ENCODE measurements around the gene VPS13D. TPM values are rescaled to one million over a fixed set of nuclear protein-coding genes. Genes with fewer than 3 reads are reported as not detected.
"Not testable (repeated sequence)": the region's sequence is repeated elsewhere in the genome, so short reads cannot be mapped to it uniquely, and the experiment has no call there.

VPS13D gene
- total RNA-seq, 1 experiment from 2014 or later = 29.0 TPM

DNA sequence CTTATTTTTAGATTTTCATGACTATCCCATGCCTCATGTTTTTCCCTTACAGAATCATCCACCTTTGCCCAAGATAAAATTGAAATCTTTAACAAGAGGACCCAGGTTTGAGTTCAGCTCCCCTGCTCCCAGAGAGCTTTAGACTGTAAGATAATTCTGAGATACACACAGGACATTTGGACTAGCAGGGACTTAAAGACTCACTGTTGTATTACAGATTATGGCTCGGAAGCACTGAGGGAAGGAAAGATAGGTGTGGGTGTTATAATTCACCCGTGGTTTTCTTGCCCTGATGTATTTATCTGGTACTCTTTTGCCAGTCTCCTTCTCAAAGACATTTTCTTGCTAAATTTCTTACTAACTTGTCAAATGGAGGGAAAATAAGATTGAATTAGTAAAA, 238.5 kb downstream of the VPS13D start (continued):
- TF ChIP-seq, protein P1, sequence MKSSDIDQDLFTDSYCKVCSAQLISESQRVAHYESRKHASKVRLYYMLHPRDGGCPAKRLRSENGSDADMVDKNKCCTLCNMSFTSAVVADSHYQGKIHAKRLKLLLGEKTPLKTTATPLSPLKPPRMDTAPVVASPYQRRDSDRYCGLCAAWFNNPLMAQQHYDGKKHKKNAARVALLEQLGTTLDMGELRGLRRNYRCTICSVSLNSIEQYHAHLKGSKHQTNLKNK (CRISPR knock-in tag; IDR thresholded peaks at IDR 0.05) = no peak
- TF ChIP-seq MXD4 (CRISPR knock-in tag; IDR thresholded peaks at IDR 0.05; ENCODE audit: borderline replicate concordance) (no peak), SOX15 (CRISPR knock-in tag; IDR thresholded peaks at IDR 0.05) (no peak)

DNA sequence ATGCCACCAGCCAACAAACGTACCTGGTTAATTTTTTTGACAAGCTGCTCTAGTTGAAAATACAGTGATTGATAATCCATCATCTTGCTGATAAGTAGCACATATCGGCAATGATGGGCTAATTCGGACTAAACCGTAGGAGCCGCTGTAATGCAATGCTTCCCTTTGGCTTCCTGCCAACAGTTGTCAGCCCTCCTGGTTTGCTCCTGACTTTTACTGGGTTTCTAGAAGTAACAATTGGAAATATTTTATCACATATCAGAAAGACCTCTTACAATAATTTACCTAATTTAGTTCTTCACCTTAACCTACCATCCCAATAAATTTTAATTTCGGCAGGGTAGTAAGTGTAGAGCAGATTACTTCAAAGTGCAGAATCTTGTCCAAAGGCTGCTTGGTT, 239.7 kb downstream of the VPS13D start:
- ChIA-PET POLR2A (no interaction called here), CTCF (no interaction called here)
- Mint-ChIP-seq H3K27ac (no peak overlapping the region), H3K4me1 (peaks cover 11% of the 10 kb centered on the region), H3K4me3 (no peak overlapping the region), H3K27me3 (ENCODE audit: low read depth) (no peaks in the 10 kb centered on the region), H3K9me3 (peaks cover 20% of the 10 kb centered on the region), H3K36me3 (peaks cover 19% of the 10 kb centered on the region)
- no peak for ATAC-seq
- TF ChIP-seq CREM (CRISPR knock-in tag; IDR thresholded peaks at IDR 0.05) = no peak
- TF ChIP-seq, protein P2, sequence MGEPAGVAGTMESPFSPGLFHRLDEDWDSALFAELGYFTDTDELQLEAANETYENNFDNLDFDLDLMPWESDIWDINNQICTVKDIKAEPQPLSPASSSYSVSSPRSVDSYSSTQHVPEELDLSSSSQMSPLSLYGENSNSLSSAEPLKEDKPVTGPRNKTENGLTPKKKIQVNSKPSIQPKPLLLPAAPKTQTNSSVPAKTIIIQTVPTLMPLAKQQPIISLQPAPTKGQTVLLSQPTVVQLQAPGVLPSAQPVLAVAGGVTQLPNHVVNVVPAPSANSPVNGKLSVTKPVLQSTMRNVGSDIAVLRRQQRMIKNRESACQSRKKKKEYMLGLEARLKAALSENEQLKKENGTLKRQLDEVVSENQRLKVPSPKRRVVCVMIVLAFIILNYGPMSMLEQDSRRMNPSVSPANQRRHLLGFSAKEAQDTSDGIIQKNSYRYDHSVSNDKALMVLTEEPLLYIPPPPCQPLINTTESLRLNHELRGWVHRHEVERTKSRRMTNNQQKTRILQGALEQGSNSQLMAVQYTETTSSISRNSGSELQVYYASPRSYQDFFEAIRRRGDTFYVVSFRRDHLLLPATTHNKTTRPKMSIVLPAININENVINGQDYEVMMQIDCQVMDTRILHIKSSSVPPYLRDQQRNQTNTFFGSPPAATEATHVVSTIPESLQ (CRISPR knock-in tag; IDR thresholded peaks at IDR 0.05) = no peak
- TF ChIP-seq MYBL2 (CRISPR knock-in tag; IDR thresholded peaks at IDR 0.05) = no peak
- TF ChIP-seq KAT7 (CRISPR knock-in tag; IDR thresholded peaks at IDR 0.05; ENCODE audit: borderline replicate concordance) = no peak
- TF ChIP-seq, protein P3, sequence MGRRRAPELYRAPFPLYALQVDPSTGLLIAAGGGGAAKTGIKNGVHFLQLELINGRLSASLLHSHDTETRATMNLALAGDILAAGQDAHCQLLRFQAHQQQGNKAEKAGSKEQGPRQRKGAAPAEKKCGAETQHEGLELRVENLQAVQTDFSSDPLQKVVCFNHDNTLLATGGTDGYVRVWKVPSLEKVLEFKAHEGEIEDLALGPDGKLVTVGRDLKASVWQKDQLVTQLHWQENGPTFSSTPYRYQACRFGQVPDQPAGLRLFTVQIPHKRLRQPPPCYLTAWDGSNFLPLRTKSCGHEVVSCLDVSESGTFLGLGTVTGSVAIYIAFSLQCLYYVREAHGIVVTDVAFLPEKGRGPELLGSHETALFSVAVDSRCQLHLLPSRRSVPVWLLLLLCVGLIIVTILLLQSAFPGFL (CRISPR knock-in tag; IDR thresholded peaks at IDR 0.05; ENCODE audit: borderline replicate concordance) = no peak
- TF ChIP-seq, protein P4, sequence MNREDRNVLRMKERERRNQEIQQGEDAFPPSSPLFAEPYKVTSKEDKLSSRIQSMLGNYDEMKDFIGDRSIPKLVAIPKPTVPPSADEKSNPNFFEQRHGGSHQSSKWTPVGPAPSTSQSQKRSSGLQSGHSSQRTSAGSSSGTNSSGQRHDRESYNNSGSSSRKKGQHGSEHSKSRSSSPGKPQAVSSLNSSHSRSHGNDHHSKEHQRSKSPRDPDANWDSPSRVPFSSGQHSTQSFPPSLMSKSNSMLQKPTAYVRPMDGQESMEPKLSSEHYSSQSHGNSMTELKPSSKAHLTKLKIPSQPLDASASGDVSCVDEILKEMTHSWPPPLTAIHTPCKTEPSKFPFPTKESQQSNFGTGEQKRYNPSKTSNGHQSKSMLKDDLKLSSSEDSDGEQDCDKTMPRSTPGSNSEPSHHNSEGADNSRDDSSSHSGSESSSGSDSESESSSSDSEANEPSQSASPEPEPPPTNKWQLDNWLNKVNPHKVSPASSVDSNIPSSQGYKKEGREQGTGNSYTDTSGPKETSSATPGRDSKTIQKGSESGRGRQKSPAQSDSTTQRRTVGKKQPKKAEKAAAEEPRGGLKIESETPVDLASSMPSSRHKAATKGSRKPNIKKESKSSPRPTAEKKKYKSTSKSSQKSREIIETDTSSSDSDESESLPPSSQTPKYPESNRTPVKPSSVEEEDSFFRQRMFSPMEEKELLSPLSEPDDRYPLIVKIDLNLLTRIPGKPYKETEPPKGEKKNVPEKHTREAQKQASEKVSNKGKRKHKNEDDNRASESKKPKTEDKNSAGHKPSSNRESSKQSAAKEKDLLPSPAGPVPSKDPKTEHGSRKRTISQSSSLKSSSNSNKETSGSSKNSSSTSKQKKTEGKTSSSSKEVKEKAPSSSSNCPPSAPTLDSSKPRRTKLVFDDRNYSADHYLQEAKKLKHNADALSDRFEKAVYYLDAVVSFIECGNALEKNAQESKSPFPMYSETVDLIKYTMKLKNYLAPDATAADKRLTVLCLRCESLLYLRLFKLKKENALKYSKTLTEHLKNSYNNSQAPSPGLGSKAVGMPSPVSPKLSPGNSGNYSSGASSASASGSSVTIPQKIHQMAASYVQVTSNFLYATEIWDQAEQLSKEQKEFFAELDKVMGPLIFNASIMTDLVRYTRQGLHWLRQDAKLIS (CRISPR knock-in tag; IDR thresholded peaks at IDR 0.05; ENCODE audit: borderline replicate concordance) = no peak
- TF ChIP-seq, protein P5, sequence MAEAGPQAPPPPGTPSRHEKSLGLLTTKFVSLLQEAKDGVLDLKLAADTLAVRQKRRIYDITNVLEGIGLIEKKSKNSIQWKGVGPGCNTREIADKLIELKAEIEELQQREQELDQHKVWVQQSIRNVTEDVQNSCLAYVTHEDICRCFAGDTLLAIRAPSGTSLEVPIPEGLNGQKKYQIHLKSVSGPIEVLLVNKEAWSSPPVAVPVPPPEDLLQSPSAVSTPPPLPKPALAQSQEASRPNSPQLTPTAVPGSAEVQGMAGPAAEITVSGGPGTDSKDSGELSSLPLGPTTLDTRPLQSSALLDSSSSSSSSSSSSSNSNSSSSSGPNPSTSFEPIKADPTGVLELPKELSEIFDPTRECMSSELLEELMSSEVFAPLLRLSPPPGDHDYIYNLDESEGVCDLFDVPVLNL (CRISPR knock-in tag; IDR thresholded peaks at IDR 0.05; ENCODE audit: borderline replicate concordance, low read depth) = no peak
- no peak for TF ChIP-seq ZNF232 (CRISPR knock-in tag; IDR thresholded peaks at IDR 0.05)
- no peak for DNase-seq (ENCODE audit: low spot score)

DNA sequence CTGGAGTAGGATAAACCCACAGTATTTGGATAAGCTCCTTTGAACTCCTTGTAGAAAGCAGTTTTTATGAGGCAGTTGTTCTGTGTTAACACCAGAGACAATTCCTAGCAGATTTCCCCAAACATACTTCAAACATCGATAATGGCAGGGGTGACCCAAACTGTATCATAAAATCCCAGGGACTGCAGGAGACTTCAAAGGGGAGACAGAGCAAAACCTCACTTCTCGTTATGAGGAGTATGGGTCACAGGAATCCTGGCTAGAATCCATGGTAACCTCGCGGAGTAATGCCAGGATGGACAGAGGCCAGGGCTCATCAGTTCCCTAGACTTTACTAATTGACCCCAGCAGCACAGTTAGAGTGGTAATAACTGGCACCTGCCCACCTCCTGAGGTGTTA, 240.2 kb downstream of the VPS13D start:
- Mint-ChIP-seq H3K4me1 (peaks cover 11% of the 10 kb centered on the region), H3K4me3 (no peak overlapping the region), H3K27me3 (ENCODE audit: low read depth) (no peaks in the 10 kb centered on the region), H3K9me3 (peaks cover 24% of the 10 kb centered on the region), H3K36me3 (peaks cover 24% of the 10 kb centered on the region), H3K27ac (no peak overlapping the region)
- ATAC-seq = no peak
- POLR2A ChIA-PET = no interaction called here
- no peak for DNase-seq (ENCODE audit: low spot score)
- no peak for TF ChIP-seq NFATC4 (CRISPR knock-in tag; IDR thresholded peaks at IDR 0.05)
- TF ChIP-seq, protein P6, sequence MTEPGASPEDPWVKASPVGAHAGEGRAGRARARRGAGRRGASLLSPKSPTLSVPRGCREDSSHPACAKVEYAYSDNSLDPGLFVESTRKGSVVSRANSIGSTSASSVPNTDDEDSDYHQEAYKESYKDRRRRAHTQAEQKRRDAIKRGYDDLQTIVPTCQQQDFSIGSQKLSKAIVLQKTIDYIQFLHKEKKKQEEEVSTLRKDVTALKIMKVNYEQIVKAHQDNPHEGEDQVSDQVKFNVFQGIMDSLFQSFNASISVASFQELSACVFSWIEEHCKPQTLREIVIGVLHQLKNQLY (CRISPR knock-in tag; IDR thresholded peaks at IDR 0.05) = no peak
- no peak for TF ChIP-seq NFE2L1 (CRISPR knock-in tag; IDR thresholded peaks at IDR 0.05)
- no peak for TF ChIP-seq ZNF121 (CRISPR knock-in tag; IDR thresholded peaks at IDR 0.05)
- no peak for TF ChIP-seq HMGA2 (CRISPR knock-in tag; IDR thresholded peaks at IDR 0.05)
- no peak for TF ChIP-seq TP53 (CRISPR knock-in tag; IDR thresholded peaks at IDR 0.05)
- TF ChIP-seq JUN (CRISPR knock-in tag; IDR thresholded peaks at IDR 0.05) = no peak
- TF ChIP-seq, protein P7, sequence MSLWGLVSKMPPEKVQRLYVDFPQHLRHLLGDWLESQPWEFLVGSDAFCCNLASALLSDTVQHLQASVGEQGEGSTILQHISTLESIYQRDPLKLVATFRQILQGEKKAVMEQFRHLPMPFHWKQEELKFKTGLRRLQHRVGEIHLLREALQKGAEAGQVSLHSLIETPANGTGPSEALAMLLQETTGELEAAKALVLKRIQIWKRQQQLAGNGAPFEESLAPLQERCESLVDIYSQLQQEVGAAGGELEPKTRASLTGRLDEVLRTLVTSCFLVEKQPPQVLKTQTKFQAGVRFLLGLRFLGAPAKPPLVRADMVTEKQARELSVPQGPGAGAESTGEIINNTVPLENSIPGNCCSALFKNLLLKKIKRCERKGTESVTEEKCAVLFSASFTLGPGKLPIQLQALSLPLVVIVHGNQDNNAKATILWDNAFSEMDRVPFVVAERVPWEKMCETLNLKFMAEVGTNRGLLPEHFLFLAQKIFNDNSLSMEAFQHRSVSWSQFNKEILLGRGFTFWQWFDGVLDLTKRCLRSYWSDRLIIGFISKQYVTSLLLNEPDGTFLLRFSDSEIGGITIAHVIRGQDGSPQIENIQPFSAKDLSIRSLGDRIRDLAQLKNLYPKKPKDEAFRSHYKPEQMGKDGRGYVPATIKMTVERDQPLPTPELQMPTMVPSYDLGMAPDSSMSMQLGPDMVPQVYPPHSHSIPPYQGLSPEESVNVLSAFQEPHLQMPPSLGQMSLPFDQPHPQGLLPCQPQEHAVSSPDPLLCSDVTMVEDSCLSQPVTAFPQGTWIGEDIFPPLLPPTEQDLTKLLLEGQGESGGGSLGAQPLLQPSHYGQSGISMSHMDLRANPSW (CRISPR knock-in tag; conservative IDR thresholded peaks at IDR 0.05; ENCODE audit: low read depth) = no peak
- no peak for TF ChIP-seq EMX1 (CRISPR knock-in tag; IDR thresholded peaks at IDR 0.05)
- CTCF ChIA-PET = no interaction called here

DNA sequence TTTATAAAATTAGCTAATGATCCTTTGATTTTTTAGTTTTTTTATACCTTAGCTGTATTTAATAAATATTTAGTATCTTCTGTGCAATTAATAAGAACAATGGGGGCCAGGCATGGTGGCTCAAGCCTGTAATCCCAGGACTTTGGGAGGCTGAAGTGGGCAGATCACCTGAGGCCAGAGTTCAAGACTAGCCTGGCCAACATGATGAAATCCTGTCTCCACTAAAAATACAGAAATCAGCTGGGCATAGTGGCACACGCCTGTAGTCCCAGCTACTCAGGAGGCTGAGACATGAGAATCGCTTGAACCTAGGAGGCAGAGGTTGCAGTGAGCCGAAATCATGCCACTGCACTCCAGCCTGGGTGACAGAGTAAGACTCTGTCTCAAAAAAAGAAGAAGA, 241.1 kb downstream of the VPS13D start:
- ATAC-seq; CTCF ChIA-PET; H3K27me3 Mint-ChIP-seq (ENCODE audit: low read depth); H3K27ac Mint-ChIP-seq; DNase-seq (ENCODE audit: low spot score); H3K4me3 Mint-ChIP-seq: not testable (repeated sequence)
- Mint-ChIP-seq H3K9me3 (peaks cover 24% of the 10 kb centered on the region), H3K36me3 (peaks cover 24% of the 10 kb centered on the region), H3K4me1 (peaks cover 11% of the 10 kb centered on the region)
- POLR2A ChIA-PET = interaction anchor here (0.6 kb wide), 1 partner anchor 1261 kb away, joined by 4 read pairs; no protein-coding TSS in a partner anchor

Measured in WTC11 (cell line).